A673 (cell line): Measurements from ENCODE around the gene IPPK. TPM values are rescaled to one million over a fixed set of nuclear protein-coding genes. Genes with fewer than 3 reads are reported as not detected.
"Not testable (repeated sequence)": the region's sequence is repeated elsewhere in the genome, so short reads cannot be mapped to it uniquely, and the experiment has no call there.

ENCODE experiments used
- BruUV-seq: library from RNA; stranded (reverse); fragments of 400-500 nt; replicated peaks from 2 replicates; lab custom pipeline; 2021; lab: Mats Ljungman, UMichigan
- CTCF ChIA-PET: fragments of 300-600 bp; sonication (Branson Sonifier 250); formaldehyde crosslinking; loops from one replicate; lab custom pipeline; 2022; ENCODE audit warnings: antibody characterized with exemption; lab: Charles Lee
- POLR2A ChIA-PET: fragments of 300-600 bp; sonication (Branson Sonifier 250); formaldehyde crosslinking; loops from one replicate; lab custom pipeline; 2022; ENCODE audit warnings: antibody characterized with exemption; ENCODE audit not compliant: low non-redundant PET; lab: Charles Lee
- DNase-seq: peaks from one replicate; pipeline ENCODE4 v3.0.0-alpha.2; 2015; ENCODE audit warnings: low spot score
- H3K27ac ChIP-seq: fragments of 200-600 bp; sonication (generic); 2 replicates; pipeline ENCODE4 v1.5.1; 2016; ENCODE audit warnings: mixed run types, low read depth, mild to moderate bottlenecking, mixed read lengths, antibody characterized with exemption, low read length; ENCODE audit not compliant: poor library complexity, severe bottlenecking
- H3K27me3 ChIP-seq: fragments of 200-600 bp; sonication (generic); replicated peaks from 2 replicates; pipeline ENCODE4 v1.6.1; 2017; ENCODE audit warnings: mixed run types, low read depth, mild to moderate bottlenecking, mixed read lengths, antibody characterized with exemption, low read length; ENCODE audit not compliant: insufficient read depth, poor library complexity
- H3K36me3 ChIP-seq: fragments of 200-600 bp; sonication (generic); 2 replicates; pipeline ENCODE4 v1.6.1; 2016; ENCODE audit warnings: mixed run types, mild to moderate bottlenecking, mixed read lengths, antibody characterized with exemption, low read length; ENCODE audit not compliant: insufficient read depth, poor library complexity, severe bottlenecking
- H3K4me1 ChIP-seq: fragments of 200-600 bp; sonication (generic); 2 replicates; pipeline ENCODE4 v1.6.1; 2017; ENCODE audit warnings: mixed run types, mild to moderate bottlenecking, mixed read lengths, antibody characterized with exemption, low read length; ENCODE audit not compliant: insufficient read depth, poor library complexity, severe bottlenecking
- H3K4me3 ChIP-seq: fragments of 200-600 bp; sonication (generic); 2 replicates; pipeline ENCODE4 v1.5.1; 2016; ENCODE audit warnings: low read depth, mixed run types, mild to moderate bottlenecking, mixed read lengths, low read length; ENCODE audit not compliant: poor library complexity, severe bottlenecking
- H3K9me3 ChIP-seq: fragments of 200-600 bp; sonication (generic); 2 replicates; pipeline ENCODE4 v1.6.1; 2016; ENCODE audit warnings: mixed run types, low read depth, mild to moderate bottlenecking, mixed read lengths, antibody characterized with exemption, low read length; ENCODE audit not compliant: poor library complexity, severe bottlenecking
- EZH2 ChIP-seq: fragments of 200-600 bp; sonication (generic); IDR thresholded peaks from 2 replicates; pipeline ENCODE4 v1.6.1; 2017; ENCODE audit warnings: borderline replicate concordance, low read depth, mild to moderate bottlenecking, mixed read lengths, antibody characterized with exemption, low read length; ENCODE audit not compliant: poor library complexity, severe bottlenecking
- intact Hi-C: fragments of 100-400 bp; cut with micrococcal nuclease; formaldehyde crosslinking; loops from one replicate; pipeline ENCODE4 v1.10.0; 2022; ENCODE audit not compliant: unreplicated experiment
- total RNA-seq: library from RNA; stranded (reverse); gene quantifications from 2 replicates; pipeline ENCODE4 v1.2.3, GENCODE V29; 2021
- TF ChIP-seq, protein P1 (sequence below): fragments of 300-800, 200-600 bp; sonication (generic); conservative IDR thresholded peaks from 2 replicates; pipeline ENCODE4 v1.5.1; 2017; ENCODE audit warnings: low read depth, mild to moderate bottlenecking, antibody characterized with exemption, low read length, moderate library complexity, mixed read lengths

Gene IPPK
- total RNA-seq, 1 experiment from 2014 or later, result 14.0 TPM

DNA sequence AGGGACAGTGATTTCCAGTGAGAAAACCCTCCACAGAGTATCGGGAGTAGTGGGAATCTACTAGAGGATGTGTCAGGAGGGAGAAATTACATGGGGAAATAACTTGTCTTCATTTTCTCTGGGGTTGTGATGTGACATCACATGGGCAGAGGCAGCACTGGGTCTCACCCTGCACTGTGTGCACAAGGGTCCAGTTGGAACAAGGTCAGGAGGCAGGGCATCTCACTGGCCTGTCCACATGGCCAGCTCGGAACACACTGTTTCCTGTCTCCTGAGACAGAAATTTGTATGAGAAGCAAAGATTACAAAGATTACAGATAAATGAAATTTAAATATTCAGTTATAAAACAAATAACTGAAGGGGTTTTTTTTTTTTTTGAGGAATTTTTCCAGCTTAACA lies 71.5 kb downstream of the IPPK start:
- TF ChIP-seq, protein P1, sequence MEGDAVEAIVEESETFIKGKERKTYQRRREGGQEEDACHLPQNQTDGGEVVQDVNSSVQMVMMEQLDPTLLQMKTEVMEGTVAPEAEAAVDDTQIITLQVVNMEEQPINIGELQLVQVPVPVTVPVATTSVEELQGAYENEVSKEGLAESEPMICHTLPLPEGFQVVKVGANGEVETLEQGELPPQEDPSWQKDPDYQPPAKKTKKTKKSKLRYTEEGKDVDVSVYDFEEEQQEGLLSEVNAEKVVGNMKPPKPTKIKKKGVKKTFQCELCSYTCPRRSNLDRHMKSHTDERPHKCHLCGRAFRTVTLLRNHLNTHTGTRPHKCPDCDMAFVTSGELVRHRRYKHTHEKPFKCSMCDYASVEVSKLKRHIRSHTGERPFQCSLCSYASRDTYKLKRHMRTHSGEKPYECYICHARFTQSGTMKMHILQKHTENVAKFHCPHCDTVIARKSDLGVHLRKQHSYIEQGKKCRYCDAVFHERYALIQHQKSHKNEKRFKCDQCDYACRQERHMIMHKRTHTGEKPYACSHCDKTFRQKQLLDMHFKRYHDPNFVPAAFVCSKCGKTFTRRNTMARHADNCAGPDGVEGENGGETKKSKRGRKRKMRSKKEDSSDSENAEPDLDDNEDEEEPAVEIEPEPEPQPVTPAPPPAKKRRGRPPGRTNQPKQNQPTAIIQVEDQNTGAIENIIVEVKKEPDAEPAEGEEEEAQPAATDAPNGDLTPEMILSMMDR, result no peak
- no peak for TF ChIP-seq EZH2
- Histone ChIP-seq H3K36me3 (no peaks in the 10 kb centered on the region), H3K4me1 (no peaks in the 10 kb centered on the region), H3K9me3 (no peaks in the 10 kb centered on the region), H3K27ac (no peak overlapping the region), H3K27me3 (no peaks in the 10 kb centered on the region), H3K4me3 (no peak overlapping the region)
- intact Hi-C loops, result no loop called here
- ChIA-PET POLR2A (no interaction called here), CTCF (no interaction called here)
- DNase-seq, result no peak
- BruUV-seq, result no TSS peak

DNA sequence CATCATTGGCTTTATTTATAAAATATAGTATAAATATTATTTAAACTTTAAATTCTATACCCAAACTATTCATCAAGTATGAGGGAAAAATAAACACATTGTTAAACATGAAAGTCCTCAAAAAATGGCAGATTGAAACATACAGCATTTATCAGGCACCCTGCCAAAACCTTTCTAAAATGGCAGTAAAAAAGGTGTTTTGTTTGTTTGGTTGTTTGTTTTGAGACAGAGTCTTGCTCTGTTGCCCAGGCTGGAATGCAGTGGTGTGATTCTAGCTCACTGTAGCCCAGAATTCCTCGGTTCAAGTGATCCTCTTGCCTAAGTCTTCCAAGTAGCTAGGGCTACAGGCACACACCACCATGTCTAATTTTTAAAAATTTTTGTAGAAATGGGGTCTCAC lies 74.0 kb downstream of the IPPK start:
- intact Hi-C loops, result no loop called here
- ChIA-PET CTCF (no interaction called here), POLR2A (no interaction called here)
- TF ChIP-seq EZH2, result no peak
- TF ChIP-seq, protein P1, result no peak
- Histone ChIP-seq H3K9me3 (no peaks in the 10 kb centered on the region), H3K27me3 (no peaks in the 10 kb centered on the region), H3K27ac (no peak overlapping the region), H3K4me1 (no peaks in the 10 kb centered on the region), H3K4me3 (no peak overlapping the region), H3K36me3 (no peaks in the 10 kb centered on the region)
- DNase-seq, result no peak
- BruUV-seq, result no TSS peak

DNA sequence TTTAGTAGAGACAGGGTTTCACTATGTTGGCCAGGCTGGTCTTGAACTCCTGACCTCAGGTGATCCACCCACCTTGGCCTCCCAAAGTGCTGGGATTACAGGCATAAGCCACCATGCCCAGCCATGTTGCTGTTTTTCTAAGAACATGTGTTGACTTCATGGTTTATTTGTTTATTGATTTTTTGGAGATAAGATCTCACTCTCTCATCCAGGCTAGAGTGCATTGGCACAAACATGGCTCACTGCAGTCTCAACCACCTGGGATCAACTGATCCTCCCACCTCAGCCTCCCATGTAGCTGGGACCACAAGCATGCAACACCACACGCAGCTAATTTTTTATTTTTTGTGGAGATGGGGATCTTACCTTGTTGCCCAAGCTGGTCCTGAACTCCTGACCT lies 74.9 kb downstream of the IPPK start:
- H3K4me3 ChIP-seq, H3K4me1 ChIP-seq, H3K9me3 ChIP-seq, BruUV-seq, DNase-seq, H3K36me3 ChIP-seq, H3K27me3 ChIP-seq, intact Hi-C loops, POLR2A ChIA-PET, H3K27ac ChIP-seq: not testable (repeated sequence)
- CTCF ChIA-PET, result interaction anchor here (0.6 kb wide), 1 partner anchor 457 kb away, joined by 3 read pairs; no protein-coding TSS in a partner anchor
